ENCODE data around the gene CST3. TPM values are rescaled to one million over a fixed set of nuclear protein-coding genes. Genes with fewer than 3 reads are reported as not detected.

The CST3 gene
- polyA plus RNA-seq, 1 donor (not counting 4 experiments of a cell fraction or from before 2014, with no cell fraction given): 194 TPM

DNA sequence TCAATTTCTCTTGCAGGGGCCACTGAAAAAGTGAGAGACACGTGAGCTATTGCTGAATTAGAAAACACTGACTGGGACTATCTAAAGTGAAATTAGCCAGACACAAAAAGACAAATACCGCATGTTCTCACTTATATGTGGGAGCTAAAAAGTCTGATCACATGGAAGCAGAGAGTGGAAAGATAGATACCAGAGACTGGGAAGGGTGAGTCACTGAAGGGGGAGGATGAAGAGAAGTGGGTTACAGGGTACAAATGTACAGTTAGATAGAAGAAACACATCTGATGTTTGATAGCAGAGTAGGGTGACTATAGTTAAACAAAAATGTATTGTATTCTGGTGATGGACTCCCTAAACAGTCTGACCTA lies 13.4 kb downstream of the CST3 start:
- Histone ChIP-seq H2AFZ (ENCODE audit: control insufficient read depth, low read length) (no peak overlapping the region), H3K4me1 (ENCODE audit: control insufficient read depth, extremely low read depth, insufficient read depth, low read length) (peaks cover 46% of the 10 kb centered on the region), H3K9me3 (ENCODE audit: control insufficient read depth, low read depth, low read length) (no peaks in the 10 kb centered on the region), H3K4me3 (ENCODE audit: control insufficient read depth in 2 of 3, extremely low read depth in 1 of 3, insufficient read depth in 2 of 3, low read depth in 1 of 3, low read length in 3 of 3) (no peak overlapping the region), H4K20me1 (ENCODE audit: control insufficient read depth, extremely low read depth, insufficient read depth, low read length) (no peaks in the 10 kb centered on the region), H3K36me3 (ENCODE audit: control insufficient read depth in 2 of 2, extremely low read depth in 1 of 2, insufficient read depth in 2 of 2, low read length in 2 of 2) (no peaks in the 10 kb centered on the region), H3K27ac (ENCODE audit: control insufficient read depth, insufficient read depth, low read length) (peak overlapping the region; percentile 45), H3K27me3 (ENCODE audit: control insufficient read depth, extremely low read depth, insufficient read depth, low read length) (no peaks in the 10 kb centered on the region), H3K79me2 (ENCODE audit: control insufficient read depth, insufficient read depth, low read length) (no peaks in the 10 kb centered on the region), H3K4me2 (ENCODE audit: control insufficient read depth, extremely low read depth, insufficient read depth, low read depth, low read length) (peak overlapping the region; percentile 9), H3K9ac (ENCODE audit: control insufficient read depth, extremely low read depth, insufficient read depth, low read length) (peak overlapping the region; percentile 1), H3K9me1 (ENCODE audit: control insufficient read depth, extremely low read depth, insufficient read depth, low read length) (no peaks in the 10 kb centered on the region)
- no peak for FAIRE-seq
- DNase-seq (ENCODE audit: low read depth, low spot score): no peak
- dilution Hi-C loops (cut with MboI; ENCODE audit: extremely low pct_ligation_motif_present, low sequenced_read_pairs): loop anchor here (25.0 kb wide), 1 partner anchor 212 kb away; the partner anchor contains the start of gene NAPB
- no peak for TF ChIP-seq EZH2 (IDR thresholded peaks at IDR 0.05; ENCODE audit: low read length)
- TF ChIP-seq, protein P1, sequence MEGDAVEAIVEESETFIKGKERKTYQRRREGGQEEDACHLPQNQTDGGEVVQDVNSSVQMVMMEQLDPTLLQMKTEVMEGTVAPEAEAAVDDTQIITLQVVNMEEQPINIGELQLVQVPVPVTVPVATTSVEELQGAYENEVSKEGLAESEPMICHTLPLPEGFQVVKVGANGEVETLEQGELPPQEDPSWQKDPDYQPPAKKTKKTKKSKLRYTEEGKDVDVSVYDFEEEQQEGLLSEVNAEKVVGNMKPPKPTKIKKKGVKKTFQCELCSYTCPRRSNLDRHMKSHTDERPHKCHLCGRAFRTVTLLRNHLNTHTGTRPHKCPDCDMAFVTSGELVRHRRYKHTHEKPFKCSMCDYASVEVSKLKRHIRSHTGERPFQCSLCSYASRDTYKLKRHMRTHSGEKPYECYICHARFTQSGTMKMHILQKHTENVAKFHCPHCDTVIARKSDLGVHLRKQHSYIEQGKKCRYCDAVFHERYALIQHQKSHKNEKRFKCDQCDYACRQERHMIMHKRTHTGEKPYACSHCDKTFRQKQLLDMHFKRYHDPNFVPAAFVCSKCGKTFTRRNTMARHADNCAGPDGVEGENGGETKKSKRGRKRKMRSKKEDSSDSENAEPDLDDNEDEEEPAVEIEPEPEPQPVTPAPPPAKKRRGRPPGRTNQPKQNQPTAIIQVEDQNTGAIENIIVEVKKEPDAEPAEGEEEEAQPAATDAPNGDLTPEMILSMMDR (optimal IDR thresholded peaks at IDR 0.05 in 1 of 3, IDR thresholded peaks at IDR 0.05 in 1 of 3, conservative IDR thresholded peaks at IDR 0.05 in 1 of 3; ENCODE audit: extremely low read depth in 1 of 3, insufficient read depth in 2 of 3, low read length in 3 of 3): no peak

DNA sequence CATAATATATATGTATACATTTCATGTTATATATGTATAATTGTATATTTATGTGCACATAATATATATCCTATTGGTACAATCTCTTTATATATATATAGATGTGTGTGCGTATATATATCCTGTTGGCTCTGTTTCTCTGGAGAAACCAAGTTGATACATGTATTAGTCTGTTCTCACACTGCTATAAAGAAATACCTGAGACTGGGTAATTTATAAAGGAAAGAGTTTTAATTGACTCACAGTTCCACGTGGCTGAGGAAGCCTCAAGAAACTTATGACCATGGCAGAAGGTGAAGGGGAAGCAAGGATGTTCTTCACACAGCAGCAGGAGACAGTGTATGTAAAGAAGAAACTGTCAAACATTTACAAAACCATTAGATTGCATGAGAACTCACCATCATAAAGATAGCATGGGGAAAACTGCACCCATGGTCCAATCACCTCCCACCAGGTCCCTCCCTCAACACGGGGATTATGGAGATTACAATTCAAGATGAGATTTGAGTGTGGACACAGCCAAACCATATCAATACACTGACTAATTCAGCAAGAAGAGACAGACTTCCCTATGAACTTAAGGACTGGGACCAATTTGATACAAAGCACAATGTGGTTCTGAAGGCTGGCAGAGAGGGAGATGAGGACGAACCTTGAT lies 14.0 kb downstream of the CST3 start:
- peak overlapping the region; percentile 4 for H2AFZ ChIP-seq (ENCODE audit: control insufficient read depth, low read length)
- dilution Hi-C loops (cut with MboI; ENCODE audit: extremely low pct_ligation_motif_present, low sequenced_read_pairs): loop anchor here (25.0 kb wide), 1 partner anchor 211 kb away; the partner anchor contains the start of gene NAPB
- peaks cover 42% of the 10 kb centered on the region for H3K4me1 ChIP-seq (ENCODE audit: control insufficient read depth, extremely low read depth, insufficient read depth, low read length)

More for the DNA sequence above, 14.0 kb downstream of the CST3 start:
- DNase-seq (ENCODE audit: low read depth, low spot score) (no peak), FAIRE-seq (no peak)
- Histone ChIP-seq H3K4me2 (ENCODE audit: control insufficient read depth, extremely low read depth, insufficient read depth, low read depth, low read length) (peak overlapping the region; percentile 9), H3K27me3 (ENCODE audit: control insufficient read depth, extremely low read depth, insufficient read depth, low read length) (no peaks in the 10 kb centered on the region), H3K4me3 (ENCODE audit: control insufficient read depth in 2 of 3, extremely low read depth in 1 of 3, insufficient read depth in 2 of 3, low read depth in 1 of 3, low read length in 3 of 3) (no peak overlapping the region), H4K20me1 (ENCODE audit: control insufficient read depth, extremely low read depth, insufficient read depth, low read length) (no peaks in the 10 kb centered on the region), H3K27ac (ENCODE audit: control insufficient read depth, insufficient read depth, low read length) (peak overlapping the region; percentile 45), H3K79me2 (ENCODE audit: control insufficient read depth, insufficient read depth, low read length) (no peaks in the 10 kb centered on the region), H3K36me3 (ENCODE audit: control insufficient read depth in 2 of 2, extremely low read depth in 1 of 2, insufficient read depth in 2 of 2, low read length in 2 of 2) (no peaks in the 10 kb centered on the region), H3K9me1 (ENCODE audit: control insufficient read depth, extremely low read depth, insufficient read depth, low read length) (no peaks in the 10 kb centered on the region), H3K9ac (ENCODE audit: control insufficient read depth, extremely low read depth, insufficient read depth, low read length) (peak overlapping the region; percentile 1), H3K9me3 (ENCODE audit: control insufficient read depth, low read depth, low read length) (no peaks in the 10 kb centered on the region)
- TF ChIP-seq, protein P1 (optimal IDR thresholded peaks at IDR 0.05 in 1 of 3, IDR thresholded peaks at IDR 0.05 in 1 of 3, conservative IDR thresholded peaks at IDR 0.05 in 1 of 3; ENCODE audit: extremely low read depth in 1 of 3, insufficient read depth in 2 of 3, low read length in 3 of 3): no peak
- TF ChIP-seq EZH2 (IDR thresholded peaks at IDR 0.05; ENCODE audit: low read length): no peak
